GM12878 (cell line): ENCODE data around the gene ING5. TPM values are rescaled to one million over a fixed set of nuclear protein-coding genes. Genes with fewer than 3 reads are reported as not detected.
A peak's percentile ranks its signal among the peaks of the same experiment; 100 is the strongest.

Experiments
- ASH2L ChIP-seq: fragments of 300-600, 200-600 bp; sonication (generic); IDR thresholded peaks from 2 replicates; pipeline ENCODE4 v1.6.1; 2017; ENCODE audit warnings: low read depth, mild to moderate bottlenecking, borderline replicate concordance
- ATF3 ChIP-seq: IDR thresholded peaks from 2 replicates; pipeline ENCODE4 v1.6.1; 2011; ENCODE audit warnings: low read depth, mild to moderate bottlenecking, low read length, moderate library complexity, borderline replicate concordance; ENCODE audit errors: extremely low read depth
- BCL11A ChIP-seq: IDR thresholded peaks from 2 replicates; pipeline ENCODE4 v1.6.1; 2011; ENCODE audit warnings: low read depth, low read length
- BMI1 ChIP-seq: fragments of 450-650 bp; IDR thresholded peaks from 2 replicates; pipeline ENCODE4 v1.6.1; 2016; ENCODE audit warnings: mild to moderate bottlenecking, moderate library complexity, borderline replicate concordance
- CHD2 ChIP-seq: IDR thresholded peaks from 2 replicates; pipeline ENCODE4 v1.6.1; 2011; ENCODE audit warnings: low read depth, low read length, improper control_type of control experiment, borderline replicate concordance
- CHD4 ChIP-seq: fragments of 200-600 bp; sonication (generic); IDR thresholded peaks from 2 replicates; pipeline ENCODE4 v1.6.1; 2016; ENCODE audit warnings: mild to moderate bottlenecking
- ELK1 ChIP-seq: IDR thresholded peaks from 2 replicates; pipeline ENCODE4 v1.6.1; 2012; ENCODE audit warnings: low read depth, low read length, improper control_type of control experiment
- FOXM1 ChIP-seq: IDR thresholded peaks from 2 replicates; pipeline ENCODE4 v1.6.1; 2012; ENCODE audit warnings: low read depth, mild to moderate bottlenecking, inconsistent platforms, low read length, moderate library complexity
- HDAC2 ChIP-seq: fragments of 200-600 bp; sonication (generic); IDR thresholded peaks from 2 replicates; pipeline ENCODE4 v1.6.1; 2017
- MXI1 ChIP-seq: fragments of 150-350 bp; IDR thresholded peaks from 2 replicates; pipeline ENCODE4 v1.6.1; 2011; ENCODE audit warnings: low read depth, mild to moderate bottlenecking, inconsistent platforms, low read length, improper control_type of control experiment
- RAD21 ChIP-seq: IDR thresholded peaks from 2 replicates; pipeline ENCODE4 v1.6.1; 2011; ENCODE audit warnings: mild to moderate bottlenecking, low read depth, low read length, moderate library complexity; ENCODE audit not compliant: insufficient read depth
- REST ChIP-seq: IDR thresholded peaks from 2 replicates; pipeline ENCODE4 v1.6.1; 2012; ENCODE audit warnings: mild to moderate bottlenecking, low read depth, low read length
- SPI1 ChIP-seq: IDR thresholded peaks from 2 replicates; pipeline ENCODE4 v1.6.1; 2011; ENCODE audit warnings: low read depth, mild to moderate bottlenecking, low read length, moderate library complexity, borderline replicate concordance; ENCODE audit not compliant: insufficient read depth
- SRF ChIP-seq, 2 experiments: IDR thresholded peaks; 2 replicates each; pipeline ENCODE4 v1.6.1; 2011; ENCODE audit warnings: low read depth in 2 of 2, low read length in 2 of 2, mild to moderate bottlenecking in 1 of 2, moderate library complexity in 1 of 2
- TARDBP ChIP-seq: IDR thresholded peaks from 2 replicates; pipeline ENCODE4 v1.6.1; 2016; ENCODE audit warnings: borderline replicate concordance
- ZBTB4 ChIP-seq: fragments of 450-650 bp; formaldehyde crosslinking; IDR thresholded peaks from 2 replicates; pipeline ENCODE4 v1.4.0; 2022; ENCODE audit warnings: mild to moderate bottlenecking, moderate library complexity
- ZBTB40 ChIP-seq: fragments of 450-650 bp; IDR thresholded peaks from 2 replicates; pipeline ENCODE4 v1.6.1; 2016; ENCODE audit warnings: mild to moderate bottlenecking, moderate library complexity, borderline replicate concordance
- polyA plus RNA-seq, 11 experiments: library from polyadenylated mRNA; depleted of rRNA in 4 of 11; unstranded in 6 of 11; stranded (reverse) in 5 of 11; fragments of >200 nt; fragmentation: Nextera tagmentation in 4 of 11; fragmentation: Illumina TruSeq in 1 of 11; extraction: Ambion mirVana in 4 of 11; extraction: Trizol in 1 of 11; gene quantifications; 1 replicate in 1 of 11; 2 replicates in 10 of 11; pipeline versions ENCODE4 v1.2.1 to v1.2.3, GENCODE V29; 2011 to 2016; ENCODE audit warnings: inconsistent platforms in 2 of 11, missing spikeins in 2 of 11, low read depth in 1 of 11
- total RNA-seq, 4 experiments: library from RNA; depleted of rRNA in 3 of 4; stranded (reverse); fragments of >200 nt in 3 of 4; fragmentation: Illumina TruSeq in 1 of 4; extraction: Trizol in 1 of 4; gene quantifications; 2 replicates each; pipeline versions ENCODE4 v1.2.1 to v1.2.3, GENCODE V29; 2013 to 2021

ING5 gene
- total and polyA plus RNA-seq, 10 of the 15 experiments (the other 5 are each of a cell fraction or from before 2014, with no cell fraction given): 10.0 to 46.1 (median 27.2) TPM

- TF ChIP-seq REST: no peak
- TF ChIP-seq CHD2: no peak
- no peak for TF ChIP-seq HDAC2
- TF ChIP-seq BCL11A: no peak
- TF ChIP-seq MXI1: no peak; the same call in 1 of the 2 replicates
- 0 out of 4 replicates have a peak, but pooled peaks of 1 of the 2 experiments have one; percentile 13 for TF ChIP-seq SRF (IDR thresholded peaks at IDR 0.05; ENCODE audit: low read depth in 2 of 2, low read length in 2 of 2)
- no peak for TF ChIP-seq FOXM1
- no peak for TF ChIP-seq ATF3
- TF ChIP-seq ZBTB4 (CRISPR knock-in tag): no peak
- TF ChIP-seq RAD21: 0 out of 2 replicates have a peak, but pooled peaks have one; percentile 2
- TF ChIP-seq ZBTB40: no peak
- no peak for TF ChIP-seq ELK1
- TF ChIP-seq ASH2L: no peak
- no peak for TF ChIP-seq CHD4
- TF ChIP-seq SPI1: no peak
- TF ChIP-seq TARDBP: no peak
- TF ChIP-seq BMI1: no peak
Measured at GRCh38 chr2:241762933-241763369, 61.1 kb downstream of the ING5 start (continued).
